A549 (cell line): ENCODE data around the gene SMYD1. TPM values are rescaled to one million over a fixed set of nuclear protein-coding genes. Genes with fewer than 3 reads are reported as not detected.

Experiments used
- ATAC-seq, 2 experiments: fragments of 200-7000 bp in 1 of 2; fragments of >200 bp in 1 of 2; cut with Nextera tagmentation in 1 of 2; cut with Tn5 transposase in 1 of 2; 3 replicates each; pipeline versions ENCODE4 v1.8.0 to v1.9.1; 2018 to 2020; ENCODE audit warnings: mild to moderate bottlenecking in 1 of 2, moderate library complexity in 1 of 2
- CTCF ChIA-PET: fragments of 300-600 bp; sonication (Branson Sonifier 250); formaldehyde crosslinking; extraction: SDS; loops from one replicate; lab custom pipeline; 2021; ENCODE audit warnings: antibody characterized with exemption, inconsistent platforms; lab: Yijun Ruan, JAX
- POLR2A ChIA-PET: fragments of 350-600 bp; formaldehyde crosslinking; extraction: SDS; loops from one replicate; lab custom pipeline; 2021; ENCODE audit warnings: antibody characterized with exemption, inconsistent platforms; lab: Yijun Ruan, JAX
- DNase-seq, 2 experiments: peaks; one replicate each; pipeline versions ENCODE4 v3.0.0 to v3.0.0-alpha.2; 2011 to 2016; ENCODE audit warnings: low read depth in 1 of 2, low spot score in 1 of 2
- FAIRE-seq: peaks from 2 replicates; lab custom pipeline; 2011; peaks lifted over from hg19 to GRCh38; lab: Jason Lieb, UNC
- H3K27ac ChIP-seq, 2 experiments: fragments of >200 bp; sonication (Bioruptor Twin); formaldehyde crosslinking; 3 replicates each; pipeline ENCODE4 v1.5.1; 2016 to 2017
- H3K4me1 ChIP-seq: fragments of >200 bp; sonication (Bioruptor Twin); formaldehyde crosslinking; 3 replicates; pipeline ENCODE4 v1.6.1; 2016
- H3K4me2 ChIP-seq: fragments of >200 bp; sonication (Bioruptor Twin); formaldehyde crosslinking; 3 replicates; pipeline ENCODE4 v1.6.1; 2016
- H3K4me3 ChIP-seq: fragments of >200 bp; sonication (Bioruptor Twin); formaldehyde crosslinking; 3 replicates; pipeline ENCODE4 v1.5.1; 2016
- H3K9me3 ChIP-seq: fragments of >200 bp; sonication (Bioruptor Twin); formaldehyde crosslinking; 3 replicates; pipeline ENCODE4 v1.6.1; 2016
- E2F6 ChIP-seq: IDR thresholded peaks from 2 replicates; pipeline ENCODE4 v1.6.1; 2012; ENCODE audit warnings: low read depth, borderline replicate concordance
- EHMT2 ChIP-seq: fragments of 200-600 bp; sonication (generic); IDR thresholded peaks from 2 replicates; pipeline ENCODE4 v1.6.1; 2016; ENCODE audit warnings: antibody characterized with exemption, low read depth, mild to moderate bottlenecking, moderate library complexity
- ESRRA ChIP-seq: fragments of 150-350 bp; IDR thresholded peaks from 2 replicates; pipeline ENCODE4 v1.6.1; 2014; ENCODE audit warnings: mild to moderate bottlenecking, low read length, borderline replicate concordance
- FOXS1 ChIP-seq: fragments of 250-450 bp; sonication (Bioruptor Pico); IDR thresholded peaks from 2 replicates; pipeline ENCODE4 v1.5.0; 2020; ENCODE audit warnings: mild to moderate bottlenecking, moderate library complexity
- GATA3 ChIP-seq: IDR thresholded peaks from 2 replicates; pipeline ENCODE4 v1.6.1; 2012; ENCODE audit warnings: borderline replicate concordance
- HES2 ChIP-seq: fragments of >200 bp; sonication (Bioruptor Twin); formaldehyde crosslinking; IDR thresholded peaks from 2 replicates; pipeline ENCODE4 v1.6.1; 2016
- HEYL ChIP-seq: fragments of 250-450 bp; sonication (Bioruptor Pico); IDR thresholded peaks from 2 replicates; pipeline ENCODE4 v1.8.0; 2021; ENCODE audit warnings: mild to moderate bottlenecking, moderate library complexity
- HOXA7 ChIP-seq: fragments of 250-450 bp; sonication (Bioruptor Pico); IDR thresholded peaks from 2 replicates; pipeline ENCODE4 v1.5.0; 2020; ENCODE audit warnings: mild to moderate bottlenecking, moderate library complexity
- HOXB13 ChIP-seq: fragments of 250-450 bp; sonication (Bioruptor Pico); IDR thresholded peaks from 2 replicates; pipeline ENCODE4 v1.5.0; 2020; ENCODE audit warnings: low read depth, mild to moderate bottlenecking, moderate library complexity
- JUNB ChIP-seq: fragments of >200 bp; sonication (Bioruptor Twin); formaldehyde crosslinking; IDR thresholded peaks from 2 replicates; pipeline ENCODE4 v1.6.1; 2016
- MAZ ChIP-seq: fragments of 150-350 bp; IDR thresholded peaks from 2 replicates; pipeline ENCODE4 v1.6.1; 2014; ENCODE audit warnings: antibody characterized with exemption, low read depth, low read length, borderline replicate concordance
- MYC ChIP-seq: IDR thresholded peaks from 2 replicates; pipeline ENCODE4 v1.6.1; 2012; ENCODE audit warnings: mild to moderate bottlenecking, inconsistent platforms, low read length, improper control_type of control experiment, borderline replicate concordance
- NFE2L2 ChIP-seq: fragments of 150-350 bp; conservative IDR thresholded peaks from 2 replicates; pipeline ENCODE4 v1.6.1; 2014; ENCODE audit warnings: low read length
- NR3C1 ChIP-seq: fragments of >200 bp; sonication (Bioruptor Twin); formaldehyde crosslinking; IDR thresholded peaks from 3 replicates; pipeline ENCODE4 v1.6.1; 2017
- SMC3 ChIP-seq: fragments of >200 bp; sonication (Bioruptor Twin); formaldehyde crosslinking; IDR thresholded peaks from 3 replicates; pipeline ENCODE4 v1.6.1; 2018; ENCODE audit warnings: inconsistent platforms
- TFCP2L1 ChIP-seq: fragments of 250-450 bp; sonication (Bioruptor Pico); IDR thresholded peaks from 2 replicates; pipeline ENCODE4 v1.5.0; 2021; ENCODE audit warnings: mild to moderate bottlenecking
- ZFP36 ChIP-seq: fragments of 450-650 bp; IDR thresholded peaks from 2 replicates; pipeline ENCODE4 v1.6.1; 2014; ENCODE audit warnings: borderline replicate concordance; ENCODE audit not compliant: partially characterized antibody
- WGBS: methylation state at CpG from one replicate; pipeline ENCODE4 v1.1.6; 2017; ENCODE audit errors: missing lambda C conversion rate; 5-methylcytosine and 5-hydroxymethylcytosine counted together
- polyA plus RNA-seq, 4 experiments: library from polyadenylated mRNA; depleted of rRNA in 3 of 4; stranded (reverse); fragments of >200 nt; fragmentation: RNase III in 1 of 4; extraction: RNeasy Plus Mini Kit Qiagen cat#74134 plus additional on column Dnase treatment in 1 of 4; gene quantifications; 2 replicates in 3 of 4; 3 replicates in 1 of 4; pipeline ENCODE4 v1.2.3, GENCODE V29; 2011 to 2017
- TF ChIP-seq, protein P1 (sequence below): fragments of 200-600 bp; sonication (generic); IDR thresholded peaks from 2 replicates; pipeline ENCODE4 v1.6.1; 2016; ENCODE audit warnings: antibody characterized with exemption, mild to moderate bottlenecking, moderate library complexity
- TF ChIP-seq, protein P2 (sequence below): fragments of 250-450 bp; sonication (Bioruptor Pico); IDR thresholded peaks from 2 replicates; pipeline ENCODE4 v1.5.0; 2021; ENCODE audit warnings: mild to moderate bottlenecking, moderate library complexity, borderline replicate concordance

Gene SMYD1
- polyA plus RNA-seq, 2 of the 4 experiments (the other 2 are of a cell fraction) = not detected

DNA sequence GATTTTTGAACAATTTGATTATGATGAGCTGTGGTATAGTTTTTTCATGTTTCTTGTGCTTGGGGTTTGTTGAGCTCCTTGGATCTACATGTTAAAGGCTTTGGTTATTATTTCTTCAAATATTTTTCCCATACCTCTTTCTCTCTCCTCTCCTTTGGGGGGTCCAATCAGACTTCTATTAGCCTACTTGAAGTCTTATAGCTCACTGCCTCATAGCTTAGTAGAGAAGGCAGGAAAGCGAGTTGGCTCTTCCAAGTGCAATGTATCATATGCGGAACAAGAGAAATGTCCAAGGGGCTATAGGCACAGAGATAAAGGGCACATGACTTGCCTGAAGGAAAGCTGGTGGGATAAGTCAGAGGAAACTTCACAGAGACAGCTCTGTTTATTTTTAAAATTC lies 74.3 kb downstream of the SMYD1 start:
- no peak for ATAC-seq
- CTCF ChIA-PET = interaction anchor here (0.7 to 0.8 kb wide), 2 partner anchors 18 to 240 kb away, joined by 3 read pairs; no protein-coding TSS in a partner anchor
- 51% methylated on average over 2 of the region's 2 CpGs for WGBS
- H3K27ac ChIP-seq = no peak overlapping the region
- no peaks in the 10 kb centered on the region for H3K4me1 ChIP-seq
- H3K4me3 ChIP-seq = no peak overlapping the region
- H3K9me3 ChIP-seq = peaks cover 3% of the 10 kb centered on the region; the same call in 1 of the 3 replicates
- TF ChIP-seq E2F6 (no peak), ESRRA (no peak), NFE2L2 (no peak), FOXS1 (CRISPR knock-in tag) (no peak), TFCP2L1 (CRISPR knock-in tag) (no peak), HES2 (no peak), EHMT2 (no peak), MAZ (no peak), ZFP36 (no peak), HOXB13 (no peak), JUNB (no peak), HEYL (CRISPR knock-in tag) (no peak), HOXA7 (CRISPR knock-in tag) (no peak), MYC (no peak)
- TF ChIP-seq, protein P1, sequence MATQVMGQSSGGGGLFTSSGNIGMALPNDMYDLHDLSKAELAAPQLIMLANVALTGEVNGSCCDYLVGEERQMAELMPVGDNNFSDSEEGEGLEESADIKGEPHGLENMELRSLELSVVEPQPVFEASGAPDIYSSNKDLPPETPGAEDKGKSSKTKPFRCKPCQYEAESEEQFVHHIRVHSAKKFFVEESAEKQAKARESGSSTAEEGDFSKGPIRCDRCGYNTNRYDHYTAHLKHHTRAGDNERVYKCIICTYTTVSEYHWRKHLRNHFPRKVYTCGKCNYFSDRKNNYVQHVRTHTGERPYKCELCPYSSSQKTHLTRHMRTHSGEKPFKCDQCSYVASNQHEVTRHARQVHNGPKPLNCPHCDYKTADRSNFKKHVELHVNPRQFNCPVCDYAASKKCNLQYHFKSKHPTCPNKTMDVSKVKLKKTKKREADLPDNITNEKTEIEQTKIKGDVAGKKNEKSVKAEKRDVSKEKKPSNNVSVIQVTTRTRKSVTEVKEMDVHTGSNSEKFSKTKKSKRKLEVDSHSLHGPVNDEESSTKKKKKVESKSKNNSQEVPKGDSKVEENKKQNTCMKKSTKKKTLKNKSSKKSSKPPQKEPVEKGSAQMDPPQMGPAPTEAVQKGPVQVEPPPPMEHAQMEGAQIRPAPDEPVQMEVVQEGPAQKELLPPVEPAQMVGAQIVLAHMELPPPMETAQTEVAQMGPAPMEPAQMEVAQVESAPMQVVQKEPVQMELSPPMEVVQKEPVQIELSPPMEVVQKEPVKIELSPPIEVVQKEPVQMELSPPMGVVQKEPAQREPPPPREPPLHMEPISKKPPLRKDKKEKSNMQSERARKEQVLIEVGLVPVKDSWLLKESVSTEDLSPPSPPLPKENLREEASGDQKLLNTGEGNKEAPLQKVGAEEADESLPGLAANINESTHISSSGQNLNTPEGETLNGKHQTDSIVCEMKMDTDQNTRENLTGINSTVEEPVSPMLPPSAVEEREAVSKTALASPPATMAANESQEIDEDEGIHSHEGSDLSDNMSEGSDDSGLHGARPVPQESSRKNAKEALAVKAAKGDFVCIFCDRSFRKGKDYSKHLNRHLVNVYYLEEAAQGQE = no peak
- TF ChIP-seq, protein P2, sequence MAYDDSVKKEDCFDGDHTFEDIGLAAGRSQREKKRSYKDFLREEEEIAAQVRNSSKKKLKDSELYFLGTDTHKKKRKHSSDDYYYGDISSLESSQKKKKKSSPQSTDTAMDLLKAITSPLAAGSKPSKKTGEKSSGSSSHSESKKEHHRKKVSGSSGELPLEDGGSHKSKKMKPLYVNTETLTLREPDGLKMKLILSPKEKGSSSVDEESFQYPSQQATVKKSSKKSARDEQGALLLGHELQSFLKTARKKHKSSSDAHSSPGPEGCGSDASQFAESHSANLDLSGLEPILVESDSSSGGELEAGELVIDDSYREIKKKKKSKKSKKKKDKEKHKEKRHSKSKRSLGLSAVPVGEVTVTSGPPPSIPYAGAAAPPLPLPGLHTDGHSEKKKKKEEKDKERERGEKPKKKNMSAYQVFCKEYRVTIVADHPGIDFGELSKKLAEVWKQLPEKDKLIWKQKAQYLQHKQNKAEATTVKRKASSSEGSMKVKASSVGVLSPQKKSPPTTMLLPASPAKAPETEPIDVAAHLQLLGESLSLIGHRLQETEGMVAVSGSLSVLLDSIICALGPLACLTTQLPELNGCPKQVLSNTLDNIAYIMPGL (CRISPR knock-in tag) = no peak
- no peak for DNase-seq
- H3K4me2 ChIP-seq = no peak overlapping the region
- FAIRE-seq = no peak
- POLR2A ChIA-PET = no interaction called here

GRCh38 chr2:88144271-88144670 lies 76.6 kb downstream of the SMYD1 start:
- ChIA-PET CTCF (interaction anchor here (1.2 kb wide), 1 partner anchor 84 kb away, joined by 4 read pairs; no protein-coding TSS in a partner anchor), POLR2A (no interaction called here)
- Histone ChIP-seq H3K27ac (no peak overlapping the region), H3K9me3 (peaks cover 5% of the 10 kb centered on the region; the same call in 1 of the 3 replicates), H3K4me1 (no peaks in the 10 kb centered on the region), H3K4me2 (no peak overlapping the region), H3K4me3 (no peak overlapping the region)
- WGBS = 0% methylated on average over 1 of the region's 1 CpG
- FAIRE-seq = no peak
- no peak for ATAC-seq
- no peak for DNase-seq
- TF ChIP-seq HES2 (no peak), NR3C1 (no peak), GATA3 (no peak), SMC3 (no peak)
